ENCODE results near the gene KHNYN.

Gene KHNYN

GRCh38 chr14:24417832-24418491, 11.8 kb upstream of the KHNYN start:
- Histone ChIP-seq H3K4me2 (ENCODE audit: low read length) (no peak overlapping the region), H3K27ac (ENCODE audit: low read depth, low read length) (no peak overlapping the region), H3K27me3 (ENCODE audit: insufficient read depth, low read length) (no peaks in the 10 kb centered on the region), H3K9me3 (ENCODE audit: insufficient read depth, low read depth, low read length) (no peaks in the 10 kb centered on the region), H2BK120ac (ENCODE audit: insufficient read depth, low read length, poor library complexity) (no peak overlapping the region), H3K9ac (ENCODE audit: low read length) (no peak overlapping the region), H2AK5ac (ENCODE audit: low read length) (no peak overlapping the region), H3K36me3 (ENCODE audit: control insufficient read depth in 1 of 2, insufficient read depth in 2 of 2, low read length in 2 of 2) (peaks cover 27 to 28% of the 10 kb centered on the region in 2 experiments), H2BK12ac (ENCODE audit: low read length) (no peak overlapping the region), H3K79me2 (ENCODE audit: control insufficient read depth, insufficient read depth, low read length, poor library complexity) (no peaks in the 10 kb centered on the region), H3K79me1 (ENCODE audit: low read length) (no peaks in the 10 kb centered on the region), H2BK5ac (ENCODE audit: low read depth, low read length, poor library complexity) (no peak overlapping the region), H4K12ac (ENCODE audit: low read depth, low read length) (no peak overlapping the region), H3K14ac (ENCODE audit: low read length) (no peak overlapping the region), H4K91ac (ENCODE audit: low read depth, low read length) (no peak overlapping the region), H4K8ac (ENCODE audit: low read depth, low read length) (no peak overlapping the region), H3K4me1 (ENCODE audit: control insufficient read depth in 1 of 2, insufficient read depth in 2 of 2, low read length in 2 of 2) (no peaks in the 10 kb centered on the region), H2AFZ (ENCODE audit: insufficient read depth, low read length, poor library complexity) (no peak overlapping the region), H3K4ac (ENCODE audit: low read depth, low read length) (no peak overlapping the region), H3K4me3 (ENCODE audit: low read depth, low read length) (no peak overlapping the region), H3K23ac (ENCODE audit: low read length) (no peak overlapping the region), H3K18ac (ENCODE audit: low read length) (no peak overlapping the region)
- DNase-seq = no peak
- no CpG with 5 or more reads among the region's 6 CpGs for WGBS (ENCODE audit: extremely low coverage, insufficient coverage, insufficient read length)

- Histone ChIP-seq H3K18ac (ENCODE audit: low read length) (no peak overlapping the region), H3K27ac (ENCODE audit: low read depth, low read length) (no peak overlapping the region), H3K4ac (ENCODE audit: low read depth, low read length) (no peak overlapping the region), H3K4me2 (ENCODE audit: low read length) (no peak overlapping the region), H2BK5ac (ENCODE audit: low read depth, low read length, poor library complexity) (no peak overlapping the region), H2AFZ (ENCODE audit: insufficient read depth, low read length, poor library complexity) (no peak overlapping the region), H3K9me3 (ENCODE audit: insufficient read depth, low read depth, low read length) (no peaks in the 10 kb centered on the region), H3K27me3 (ENCODE audit: insufficient read depth, low read length) (no peaks in the 10 kb centered on the region), H3K79me2 (ENCODE audit: control insufficient read depth, insufficient read depth, low read length, poor library complexity) (no peaks in the 10 kb centered on the region), H3K14ac (ENCODE audit: low read length) (no peak overlapping the region), H3K36me3 (ENCODE audit: control insufficient read depth in 1 of 2, insufficient read depth in 2 of 2, low read length in 2 of 2) (peaks cover 23 to 25% of the 10 kb centered on the region in 2 experiments), H3K9ac (ENCODE audit: low read length) (no peak overlapping the region), H2BK120ac (ENCODE audit: insufficient read depth, low read length, poor library complexity) (no peak overlapping the region), H4K8ac (ENCODE audit: low read depth, low read length) (no peak overlapping the region), H2BK12ac (ENCODE audit: low read length) (no peak overlapping the region), H3K23ac (ENCODE audit: low read length) (no peak overlapping the region), H3K4me3 (ENCODE audit: low read depth, low read length) (no peak overlapping the region), H3K4me1 (ENCODE audit: control insufficient read depth in 1 of 2, insufficient read depth in 2 of 2, low read length in 2 of 2) (peaks cover 0 to 2% of the 10 kb centered on the region in 2 experiments), H4K12ac (ENCODE audit: low read depth, low read length) (no peak overlapping the region), H2AK5ac (ENCODE audit: low read length) (no peak overlapping the region), H3K79me1 (ENCODE audit: low read length) (no peaks in the 10 kb centered on the region), H4K91ac (ENCODE audit: low read depth, low read length) (no peak overlapping the region)
- WGBS (ENCODE audit: extremely low coverage, insufficient coverage, insufficient read length) = no CpG with 5 or more reads among the region's 6 CpGs
- no peak for DNase-seq
These were observed 11.3 kb upstream of the KHNYN start for GRCh38 chr14:24418492-24418873.

- H2BK120ac ChIP-seq (ENCODE audit: insufficient read depth, low read length, poor library complexity) = no peak overlapping the region
- no peak overlapping the region for H4K8ac ChIP-seq (ENCODE audit: low read depth, low read length)
- no peak overlapping the region for H3K14ac ChIP-seq (ENCODE audit: low read length)
- no peak overlapping the region for H3K4ac ChIP-seq (ENCODE audit: low read depth, low read length)
- no peaks in the 10 kb centered on the region for H3K27me3 ChIP-seq (ENCODE audit: insufficient read depth, low read length)
- H4K91ac ChIP-seq (ENCODE audit: low read depth, low read length) = no peak overlapping the region
- H3K79me2 ChIP-seq (ENCODE audit: control insufficient read depth, insufficient read depth, low read length, poor library complexity) = no peaks in the 10 kb centered on the region
- H3K27ac ChIP-seq (ENCODE audit: low read depth, low read length) = no peak overlapping the region
- H3K9me3 ChIP-seq (ENCODE audit: insufficient read depth, low read depth, low read length) = peaks cover 3% of the 10 kb centered on the region
- whole genome bisulfite sequencing (ENCODE audit: extremely low coverage, insufficient coverage, insufficient read length) = no CpG with 5 or more reads among the region's 4 CpGs
- H2AK5ac ChIP-seq (ENCODE audit: low read length) = no peak overlapping the region
- no peaks in the 10 kb centered on the region for H3K36me3 ChIP-seq (ENCODE audit: control insufficient read depth in 1 of 2, insufficient read depth in 2 of 2, low read length in 2 of 2)
- H3K79me1 ChIP-seq (ENCODE audit: low read length) = no peaks in the 10 kb centered on the region
- no peak overlapping the region for H3K9ac ChIP-seq (ENCODE audit: low read length)
- H3K18ac ChIP-seq (ENCODE audit: low read length) = no peak overlapping the region
- H2AFZ ChIP-seq (ENCODE audit: insufficient read depth, low read length, poor library complexity) = no peak overlapping the region
- H2BK12ac ChIP-seq (ENCODE audit: low read length) = no peak overlapping the region
- no peak overlapping the region for H3K23ac ChIP-seq (ENCODE audit: low read length)
- H2BK5ac ChIP-seq (ENCODE audit: low read depth, low read length, poor library complexity) = no peak overlapping the region
- H3K4me2 ChIP-seq (ENCODE audit: low read length) = no peak overlapping the region
- no peak overlapping the region for H3K4me3 ChIP-seq (ENCODE audit: low read depth, low read length)
- DNase-seq = no peak
- H3K4me1 ChIP-seq (ENCODE audit: control insufficient read depth in 1 of 2, insufficient read depth in 2 of 2, low read length in 2 of 2) = peaks cover 0 to 2% of the 10 kb centered on the region in 2 experiments
- H4K12ac ChIP-seq (ENCODE audit: low read depth, low read length) = no peak overlapping the region
These were observed 7.5 kb upstream of the KHNYN start for GRCh38 chr14:24422261-24422660.

- Histone ChIP-seq H3K4me3 (ENCODE audit: low read depth, low read length) (no peak overlapping the region), H3K79me1 (ENCODE audit: low read length) (no peaks in the 10 kb centered on the region), H3K36me3 (ENCODE audit: control insufficient read depth in 1 of 2, insufficient read depth in 2 of 2, low read length in 2 of 2) (no peaks in the 10 kb centered on the region), H2BK120ac (ENCODE audit: insufficient read depth, low read length, poor library complexity) (no peak overlapping the region), H3K23ac (ENCODE audit: low read length) (no peak overlapping the region), H3K4me1 (ENCODE audit: control insufficient read depth in 1 of 2, insufficient read depth in 2 of 2, low read length in 2 of 2) (peaks cover 0 to 2% of the 10 kb centered on the region in 2 experiments), H3K9me3 (ENCODE audit: insufficient read depth, low read depth, low read length) (peaks cover 3% of the 10 kb centered on the region), H4K12ac (ENCODE audit: low read depth, low read length) (no peak overlapping the region), H3K4me2 (ENCODE audit: low read length) (no peak overlapping the region), H4K8ac (ENCODE audit: low read depth, low read length) (no peak overlapping the region), H3K18ac (ENCODE audit: low read length) (no peak overlapping the region), H3K9ac (ENCODE audit: low read length) (no peak overlapping the region), H3K79me2 (ENCODE audit: control insufficient read depth, insufficient read depth, low read length, poor library complexity) (no peaks in the 10 kb centered on the region), H3K27me3 (ENCODE audit: insufficient read depth, low read length) (no peaks in the 10 kb centered on the region), H3K27ac (ENCODE audit: low read depth, low read length) (no peak overlapping the region), H2BK12ac (ENCODE audit: low read length) (no peak overlapping the region), H4K91ac (ENCODE audit: low read depth, low read length) (no peak overlapping the region), H3K4ac (ENCODE audit: low read depth, low read length) (no peak overlapping the region), H3K14ac (ENCODE audit: low read length) (no peak overlapping the region), H2AFZ (ENCODE audit: insufficient read depth, low read length, poor library complexity) (no peak overlapping the region), H2AK5ac (ENCODE audit: low read length) (no peak overlapping the region), H2BK5ac (ENCODE audit: low read depth, low read length, poor library complexity) (no peak overlapping the region)
- peak in 1 of 2 donors; percentile 40 for DNase-seq
- WGBS (ENCODE audit: extremely low coverage, insufficient coverage, insufficient read length) = no CpG with 5 or more reads among the region's 12 CpGs
These were observed 6.8 kb upstream of the KHNYN start for GRCh38 chr14:24422694-24423601.
